Measurements from ENCODE around the gene CMSS1. TPM values are rescaled to one million over a fixed set of nuclear protein-coding genes. Genes with fewer than 3 reads are reported as not detected.
A peak's percentile ranks its signal among the peaks of the same experiment; 100 is the strongest.

The CMSS1 gene
- 20.1 and 27.8 TPM in 2 replicates for total RNA-seq (ENCODE audit: low replicate concordance)

GRCh38 chr3:99817437-99818240 is at the start of gene CMSS1:
Gene CMSS1, plus strand, starts transcription at chr3:99817862.
- DNase-seq (ENCODE audit: low read depth), result peak; percentile 93
- TF ChIP-seq CTCF (IDR thresholded peaks at IDR 0.05; ENCODE audit: insufficient read depth, low read length), result peak; percentile 45
- peak within 1 kb of the TSS; percentile 88 for H3K4me3 ChIP-seq (ENCODE audit: low read depth, low read length)

- no peak overlapping the region for H3K4me3 ChIP-seq (ENCODE audit: low read depth, low read length)
- TF ChIP-seq CTCF (IDR thresholded peaks at IDR 0.05; ENCODE audit: insufficient read depth, low read length), result no peak
- DNase-seq (ENCODE audit: low read depth), result no peak
Measured at GRCh38 chr3:99768126-99768525, 49.5 kb upstream of the CMSS1 start.

- TF ChIP-seq CTCF (IDR thresholded peaks at IDR 0.05; ENCODE audit: insufficient read depth, low read length), result no peak
- DNase-seq (ENCODE audit: low read depth), result no peak
- H3K4me3 ChIP-seq (ENCODE audit: low read depth, low read length), result no peak overlapping the region
Measured at GRCh38 chr3:99768808-99769501, 48.7 kb upstream of the CMSS1 start.

- no peak for TF ChIP-seq CTCF (IDR thresholded peaks at IDR 0.05; ENCODE audit: insufficient read depth, low read length)
- DNase-seq (ENCODE audit: low read depth), result no peak
- no peak overlapping the region for H3K4me3 ChIP-seq (ENCODE audit: low read depth, low read length)
Measured at GRCh38 chr3:99772171-99772570, 45.5 kb upstream of the CMSS1 start.

GRCh38 chr3:99772671-99773070 is 45.0 kb upstream of the CMSS1 start:
- DNase-seq (ENCODE audit: low read depth), result no peak
- no peak for TF ChIP-seq CTCF (IDR thresholded peaks at IDR 0.05; ENCODE audit: insufficient read depth, low read length)
- H3K4me3 ChIP-seq (ENCODE audit: low read depth, low read length), result no peak overlapping the region

- peak; percentile 86 for DNase-seq (ENCODE audit: low read depth)
- H3K4me3 ChIP-seq (ENCODE audit: low read depth, low read length), result no peak overlapping the region
- no peak for TF ChIP-seq CTCF (IDR thresholded peaks at IDR 0.05; ENCODE audit: insufficient read depth, low read length)
Measured at GRCh38 chr3:99774467-99774866, 43.2 kb upstream of the CMSS1 start.
